H9 (cell line): ENCODE results near the gene TMEM182. TPM values are rescaled to one million over a fixed set of nuclear protein-coding genes. Genes with fewer than 3 reads are reported as not detected.

Experiments used
- DNase-seq: peaks from one replicate; pipeline ENCODE4 v3.0.0-alpha.2; 2017
- H2AFZ ChIP-seq: one replicate; pipeline ENCODE4 v1.6.1; 2013; ENCODE audit warnings: mild to moderate bottlenecking, low read length, control low read depth, moderate library complexity
- H2AK5ac ChIP-seq: 2 replicates; pipeline ENCODE4 v1.6.1; 2013; ENCODE audit warnings: low read length, control low read depth, mixed read lengths; ENCODE audit not compliant: insufficient read length
- H2BK120ac ChIP-seq: one replicate; pipeline ENCODE4 v1.6.1; 2013; ENCODE audit warnings: low read depth, mild to moderate bottlenecking, low read length, control low read depth, inconsistent platforms; ENCODE audit not compliant: poor library complexity, severe bottlenecking
- H2BK12ac ChIP-seq: 2 replicates; pipeline ENCODE4 v1.6.1; 2013; ENCODE audit warnings: low read length, control low read depth, mixed read lengths, low read depth; ENCODE audit not compliant: insufficient read length
- H2BK15ac ChIP-seq: 2 replicates; pipeline ENCODE4 v1.6.1; 2013; ENCODE audit warnings: low read depth, low read length, control low read depth
- H2BK20ac ChIP-seq: one replicate; pipeline ENCODE4 v1.6.1; 2013; ENCODE audit warnings: low read depth, mild to moderate bottlenecking, low read length, control low read depth, inconsistent platforms; ENCODE audit not compliant: poor library complexity, severe bottlenecking
- H2BK5ac ChIP-seq: 2 replicates; pipeline ENCODE4 v1.6.1; 2013; ENCODE audit warnings: low read length, control low read depth, mixed read lengths; ENCODE audit not compliant: insufficient read length
- H3K14ac ChIP-seq: 2 replicates; pipeline ENCODE4 v1.6.1; 2013; ENCODE audit warnings: low read length, control low read depth; ENCODE audit not compliant: insufficient read depth
- H3K18ac ChIP-seq: 2 replicates; pipeline ENCODE4 v1.6.1; 2013; ENCODE audit warnings: low read depth, mild to moderate bottlenecking, mixed read lengths, low read length, control low read depth; ENCODE audit not compliant: insufficient read length
- H3K23ac ChIP-seq: 2 replicates; pipeline ENCODE4 v1.6.1; 2013; ENCODE audit warnings: low read length, control low read depth, mixed read lengths, low read depth; ENCODE audit not compliant: insufficient read length
- H3K23me2 ChIP-seq: 2 replicates; pipeline ENCODE4 v1.6.1; 2013; ENCODE audit warnings: low read depth, mild to moderate bottlenecking, mixed read lengths, low read length, control low read depth; ENCODE audit not compliant: insufficient read length, poor library complexity, severe bottlenecking
- H3K27ac ChIP-seq: 2 replicates; pipeline ENCODE4 v1.5.1; 2013; ENCODE audit warnings: low read length, control low read depth, mixed read lengths, low read depth; ENCODE audit not compliant: insufficient read length
- H3K27me3 ChIP-seq: 2 replicates; pipeline ENCODE4 v1.6.1; 2013; ENCODE audit warnings: low read length, control low read depth, inconsistent platforms; ENCODE audit not compliant: insufficient read depth
- H3K4ac ChIP-seq: 2 replicates; pipeline ENCODE4 v1.6.1; 2013; ENCODE audit warnings: low read depth, mild to moderate bottlenecking, control low read depth, inconsistent platforms, low read length, moderate library complexity
- H3K4me1 ChIP-seq: 2 replicates; pipeline ENCODE4 v1.6.1; 2013; ENCODE audit warnings: low read length, control low read depth, inconsistent platforms; ENCODE audit not compliant: insufficient read depth
- H3K4me2 ChIP-seq: 2 replicates; pipeline ENCODE4 v1.6.1; 2013; ENCODE audit warnings: low read length, control low read depth, mixed read lengths; ENCODE audit not compliant: insufficient read length, insufficient read depth
- H3K56ac ChIP-seq: 2 replicates; pipeline ENCODE4 v1.6.1; 2013; ENCODE audit warnings: low read depth, mild to moderate bottlenecking, mixed read lengths, low read length, control low read depth; ENCODE audit not compliant: insufficient read length
- H3K79me1 ChIP-seq: 2 replicates; pipeline ENCODE4 v1.6.1; 2013; ENCODE audit warnings: low read depth, mild to moderate bottlenecking, moderate library complexity, low read length, control low read depth, inconsistent platforms; ENCODE audit not compliant: insufficient read depth, poor library complexity, severe bottlenecking
- H3K79me2 ChIP-seq: 2 replicates; pipeline ENCODE4 v1.6.1; 2013; ENCODE audit warnings: low read length, control low read depth, inconsistent platforms; ENCODE audit not compliant: insufficient read depth
- H3K9ac ChIP-seq: 2 replicates; pipeline ENCODE4 v1.6.1; 2013; ENCODE audit warnings: low read length, control low read depth, mixed read lengths; ENCODE audit not compliant: insufficient read length; ENCODE audit errors: extremely low read depth
- H3K9me3 ChIP-seq: one replicate; pipeline ENCODE4 v1.6.1; 2013; ENCODE audit warnings: low read depth, low read length, inconsistent platforms; ENCODE audit not compliant: control insufficient read depth
- H3T11ph ChIP-seq: one replicate; pipeline ENCODE4 v1.6.1; 2013; ENCODE audit warnings: mild to moderate bottlenecking, low read length, control low read depth, inconsistent platforms
- H4K20me1 ChIP-seq: one replicate; pipeline ENCODE4 v1.6.1; 2013; ENCODE audit not compliant: control insufficient read depth, insufficient read length, insufficient read depth
- H4K5ac ChIP-seq: 2 replicates; pipeline ENCODE4 v1.6.1; 2013; ENCODE audit warnings: low read depth, mild to moderate bottlenecking, mixed read lengths, low read length, control low read depth; ENCODE audit not compliant: insufficient read length
- H4K8ac ChIP-seq: replicated peaks from 2 replicates; pipeline ENCODE4 v1.6.1; 2013; ENCODE audit warnings: low read length, control low read depth, mixed read lengths, low read depth; ENCODE audit not compliant: insufficient read length
- H4K91ac ChIP-seq: 2 replicates; pipeline ENCODE4 v1.6.1; 2013; ENCODE audit warnings: low read depth, mild to moderate bottlenecking, moderate library complexity, mixed read lengths, low read length, control low read depth; ENCODE audit not compliant: insufficient read length
- H3K27ac Mint-ChIP-seq, 3 experiments: 2 replicates in 2 of 3; 3 replicates in 1 of 3; pipeline ENCODE4 v1.8.0; 2020 to 2021; ENCODE audit warnings: mixed read lengths in 3 of 3, mild to moderate bottlenecking in 1 of 3, moderate library complexity in 1 of 3
- H3K27me3 Mint-ChIP-seq: 2 replicates; pipeline ENCODE4 v1.8.0; 2021; ENCODE audit warnings: low read depth, mild to moderate bottlenecking, moderate library complexity, mixed read lengths
- H3K36me3 Mint-ChIP-seq, 3 experiments: 2 replicates in 2 of 3; 3 replicates in 1 of 3; pipeline ENCODE4 v1.8.0; 2020 to 2021; ENCODE audit warnings: low read depth in 3 of 3, mixed read lengths in 3 of 3; ENCODE audit not compliant: insufficient read depth in 1 of 3
- H3K4me1 Mint-ChIP-seq, 2 experiments: 2 replicates each; pipeline ENCODE4 v1.8.0; 2020; ENCODE audit warnings: mixed read lengths in 2 of 2
- H3K4me3 Mint-ChIP-seq, 2 experiments: 2 replicates in 1 of 2; 3 replicates in 1 of 2; pipeline ENCODE4 v1.8.0; 2020 to 2021; ENCODE audit warnings: mild to moderate bottlenecking in 2 of 2, mixed read lengths in 2 of 2, moderate library complexity in 1 of 2
- H3K9me3 Mint-ChIP-seq, 2 experiments: 2 replicates in 1 of 2; 3 replicates in 1 of 2; pipeline ENCODE4 v1.8.0; 2020; ENCODE audit warnings: mild to moderate bottlenecking in 2 of 2, mixed read lengths in 2 of 2, moderate library complexity in 1 of 2
- CTCF ChIP-seq: fragments of 200-600 bp; sonication (generic); conservative IDR thresholded peaks from 3 replicates; pipeline ENCODE4 v1.8.0; 2021; ENCODE audit warnings: antibody characterized with exemption, mild to moderate bottlenecking
- WGBS: extraction: QIAGEN DNeasy Blood & Tissue Kit; methylation state at CpG from one replicate; pipeline ENCODE4 v1.1.7; 2013; ENCODE audit warnings: missing lambda C conversion rate, low lambda C conversion rate, mixed read lengths; ENCODE audit not compliant: insufficient read length; ENCODE audit errors: extremely low coverage; 5-methylcytosine and 5-hydroxymethylcytosine counted together
- total RNA-seq: library from RNA; stranded (reverse); gene quantifications from 2 replicates; pipeline ENCODE4 v1.2.1, GENCODE V29; 2021

Gene TMEM182
- total RNA-seq, 1 experiment from 2014 or later, result 3.6 TPM

GRCh38 chr2:102792568-102793208 is 30.9 kb downstream of the TMEM182 start:
- Histone ChIP-seq H3K27ac (no peak overlapping the region), H3T11ph (no peak overlapping the region)

More at GRCh38 chr2:102792568-102793208, 30.9 kb downstream of the TMEM182 start:
- Histone ChIP-seq H4K20me1 (no peaks in the 10 kb centered on the region), H3K79me2 (no peaks in the 10 kb centered on the region), H4K8ac (no peak overlapping the region), H2BK20ac (no peak overlapping the region), H3K56ac (no peak overlapping the region), H3K18ac (no peak overlapping the region), H2BK120ac (no peak overlapping the region), H3K79me1 (no peaks in the 10 kb centered on the region), H2BK12ac (no peak overlapping the region), H3K23me2 (no peaks in the 10 kb centered on the region), H2AK5ac (no peak overlapping the region), H4K91ac (no peak overlapping the region), H3K9me3 (no peaks in the 10 kb centered on the region), H3K23ac (no peak overlapping the region), H2BK5ac (no peak overlapping the region), H3K9ac (no peak overlapping the region), H3K14ac (no peak overlapping the region), H2AFZ (no peak overlapping the region), H2BK15ac (no peak overlapping the region), H3K4ac (no peak overlapping the region), H3K4me2 (no peak overlapping the region), H3K4me1 (no peaks in the 10 kb centered on the region; the same call in 1 of the 2 replicates), H3K27me3 (no peaks in the 10 kb centered on the region), H4K5ac (no peak overlapping the region)
- no peaks in the 10 kb centered on the region for H3K9me3 Mint-ChIP-seq
- H3K27ac Mint-ChIP-seq, result no peak overlapping the region
- no peak for DNase-seq
- H3K4me3 Mint-ChIP-seq, result no peak overlapping the region
- TF ChIP-seq CTCF, result no peak
- H3K27me3 Mint-ChIP-seq, result no peaks in the 10 kb centered on the region
- no CpG with 5 or more reads among the region's 8 CpGs for WGBS
- peaks cover 0 to 8% (median 5%) of the 10 kb centered on the region in 3 experiments; a peak in 4 of 7 replicates for H3K36me3 Mint-ChIP-seq
- peaks cover 11% of the 10 kb centered on the region in 2 experiments for H3K4me1 Mint-ChIP-seq
